GM18907 (cell line): Measurements from ENCODE around the gene TAF1B.
A peak's percentile ranks its signal among the peaks of the same experiment; 100 is the strongest.

Experiments
- ATAC-seq: cut with Tn5 transposase; IDR thresholded peaks from one replicate; pipeline ENCODE4 v1.9.1; 2021; ENCODE audit warnings: mild to moderate bottlenecking, moderate library complexity; ENCODE audit not compliant: unreplicated experiment

The TAF1B gene

GRCh38 chr2:9961013-9961412 is 117.7 kb downstream of the TAF1B start:
- no peak for ATAC-seq

DNA sequence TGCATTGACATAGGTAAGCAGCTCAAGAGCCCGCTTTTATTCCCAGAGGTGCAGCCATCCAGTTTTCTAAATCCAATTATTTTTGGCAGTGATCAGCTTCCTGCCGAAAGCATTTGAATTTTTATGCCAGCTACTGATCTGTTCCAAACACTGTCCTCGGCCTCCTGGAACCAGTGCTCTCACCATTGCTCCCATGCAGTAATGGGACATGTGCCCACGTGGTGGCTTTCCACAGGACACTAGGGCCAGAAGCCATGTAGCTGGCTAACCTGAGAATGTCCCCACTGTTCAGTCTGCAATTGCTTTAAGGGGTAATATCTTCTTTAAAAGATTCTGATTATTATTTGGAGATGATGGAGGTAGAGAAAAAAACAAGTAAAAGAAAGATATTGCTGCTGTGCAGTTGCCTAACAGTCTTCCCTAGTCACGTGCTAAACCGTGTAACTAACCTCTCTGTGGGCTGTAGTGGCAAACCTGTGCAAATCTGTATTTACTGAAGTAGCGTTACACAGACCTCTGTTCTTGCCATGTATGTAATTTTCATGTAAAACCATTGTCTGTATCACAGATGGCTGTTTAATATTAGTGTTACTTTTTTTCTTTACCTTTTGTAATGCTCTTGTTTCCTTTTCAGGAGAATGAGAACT is 121.2 kb downstream of the TAF1B start:
- no peak for ATAC-seq

- ATAC-seq = no peak
Measured at GRCh38 chr2:9965119-9965822, 122.0 kb downstream of the TAF1B start.

DNA sequence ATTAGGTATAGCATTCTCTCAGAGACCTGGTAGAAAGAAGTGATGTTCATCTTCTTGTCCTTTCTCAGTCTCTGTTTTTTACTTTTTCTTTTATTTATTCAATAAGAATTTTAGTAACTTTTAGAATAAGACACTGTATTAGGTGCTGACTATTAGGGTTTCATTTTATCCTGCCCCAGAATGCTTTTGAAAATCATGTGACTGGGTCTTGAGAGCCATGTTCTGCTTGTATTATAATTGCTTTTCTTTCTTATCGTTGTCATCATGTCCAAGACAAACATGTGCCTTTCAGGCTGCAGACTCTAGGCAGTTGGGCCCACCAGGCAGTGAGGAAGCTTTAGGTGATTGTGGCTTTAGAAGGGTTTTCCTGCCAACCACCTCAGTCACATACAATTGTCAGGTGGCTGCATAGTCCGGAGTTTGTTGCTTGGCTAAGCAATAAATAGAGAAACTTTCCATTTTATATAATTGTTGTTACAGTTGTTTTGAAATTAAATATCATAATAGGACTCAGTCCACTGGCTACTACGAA is 123.3 kb downstream of the TAF1B start:
- ATAC-seq = no peak

GRCh38 chr2:9967053-9967775 is 123.9 kb downstream of the TAF1B start:
- peak; percentile 52 for ATAC-seq

DNA sequence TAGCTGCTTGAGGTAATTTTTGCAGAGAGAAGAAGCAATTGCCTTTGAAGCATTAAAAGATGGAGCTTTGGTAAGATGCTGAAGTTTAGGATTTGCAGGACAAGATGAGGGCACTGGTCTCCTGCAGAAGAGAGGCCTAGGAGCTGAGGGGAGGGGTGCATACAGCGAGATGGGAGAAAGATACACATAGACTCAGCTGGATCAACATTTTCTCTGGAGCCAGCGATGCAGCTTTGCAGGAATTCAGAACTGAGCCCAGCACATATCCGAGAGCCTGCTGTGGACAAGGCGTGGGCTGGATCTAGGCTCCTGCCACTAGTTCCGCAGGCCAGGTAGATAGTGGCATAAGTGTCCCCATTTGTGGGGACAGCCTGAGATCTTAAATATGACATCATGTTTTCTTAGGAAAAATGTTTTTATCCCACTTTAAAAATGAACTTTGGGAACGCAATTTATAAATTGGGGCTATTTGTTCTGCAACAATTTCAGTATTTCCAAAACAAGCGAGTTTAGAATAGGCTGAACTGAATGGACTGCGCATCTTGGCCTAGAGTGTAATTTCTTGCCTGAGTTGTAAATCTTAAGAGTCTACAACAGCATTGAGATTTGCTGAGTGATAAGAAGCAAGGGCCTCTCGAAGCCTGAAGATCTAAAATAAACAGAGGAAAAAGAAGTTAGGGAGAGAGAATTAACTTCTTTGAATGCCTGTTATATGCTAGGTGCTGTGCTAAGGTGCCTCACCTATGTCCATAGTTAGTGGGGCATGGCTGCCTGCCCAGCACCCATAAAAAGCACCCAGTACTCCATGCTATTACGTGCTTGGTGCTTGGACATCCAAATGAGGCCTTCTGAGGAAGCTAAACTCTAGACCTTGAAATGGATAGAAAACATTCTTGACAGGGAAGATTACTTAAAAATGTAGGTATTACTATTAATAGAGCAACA is 125.6 kb downstream of the TAF1B start:
- ATAC-seq = no peak

DNA sequence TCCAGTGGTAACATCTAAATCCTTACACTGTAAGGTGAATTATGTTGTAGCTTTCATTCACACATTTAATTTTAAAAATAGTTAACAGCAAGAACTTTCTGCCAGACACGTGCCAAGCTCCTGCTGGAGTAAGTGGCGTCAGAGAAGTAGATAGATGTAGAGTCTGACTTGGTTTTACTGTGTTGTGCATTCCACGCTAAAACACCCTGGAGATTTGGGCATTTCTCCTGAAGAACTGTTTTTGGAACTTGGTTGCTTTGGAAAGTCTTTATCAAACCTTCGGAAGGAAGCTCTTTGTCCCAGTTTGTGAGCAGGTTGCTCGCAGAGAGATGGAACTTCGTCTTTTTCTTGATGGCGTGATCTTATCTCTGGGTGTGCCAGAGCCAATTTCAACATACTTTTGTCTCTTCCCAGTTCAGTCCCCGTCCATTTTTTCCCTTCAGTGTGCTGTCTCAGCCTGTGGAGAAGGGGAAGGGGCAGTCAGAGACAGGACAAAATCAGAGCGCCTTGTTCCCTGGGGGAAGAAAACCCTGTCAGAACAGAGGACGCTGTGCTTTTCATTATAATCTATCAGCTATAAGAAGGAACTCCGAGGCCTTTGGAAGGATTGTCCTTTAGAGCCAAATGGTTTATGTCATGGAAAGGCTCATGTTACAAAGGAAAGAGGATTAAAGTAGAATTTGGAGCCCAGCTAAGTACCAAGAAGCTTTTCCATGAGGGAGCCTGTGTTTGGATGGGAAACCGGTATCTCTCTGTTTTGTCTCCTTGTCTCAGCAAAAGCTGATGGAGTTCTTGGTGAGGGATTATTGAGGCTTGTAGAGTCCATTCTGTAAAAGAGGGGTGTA is 127.1 kb downstream of the TAF1B start:
- no peak for ATAC-seq

GRCh38 chr2:9971105-9971818 is 128.0 kb downstream of the TAF1B start:
- no peak for ATAC-seq

DNA sequence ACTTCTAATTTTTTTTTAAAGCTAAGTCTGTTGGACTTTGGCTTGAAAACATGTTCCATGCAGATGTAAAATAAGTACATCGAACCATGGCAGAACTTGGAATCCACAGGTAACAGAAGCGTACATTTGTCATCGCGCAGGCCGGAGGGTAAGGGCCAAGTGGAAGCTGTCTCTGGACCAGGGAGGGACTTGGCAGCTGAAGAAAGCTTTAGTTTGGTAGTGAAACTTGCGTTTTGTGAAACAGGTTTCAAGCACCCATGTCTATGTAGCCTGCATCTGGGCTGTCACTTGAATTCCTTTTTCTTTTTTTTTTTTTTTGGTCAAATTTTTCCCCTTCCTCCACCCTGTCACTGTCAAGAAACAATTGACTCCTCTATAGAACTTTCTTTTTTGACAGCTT is 128.6 kb downstream of the TAF1B start:
- ATAC-seq = no peak

DNA sequence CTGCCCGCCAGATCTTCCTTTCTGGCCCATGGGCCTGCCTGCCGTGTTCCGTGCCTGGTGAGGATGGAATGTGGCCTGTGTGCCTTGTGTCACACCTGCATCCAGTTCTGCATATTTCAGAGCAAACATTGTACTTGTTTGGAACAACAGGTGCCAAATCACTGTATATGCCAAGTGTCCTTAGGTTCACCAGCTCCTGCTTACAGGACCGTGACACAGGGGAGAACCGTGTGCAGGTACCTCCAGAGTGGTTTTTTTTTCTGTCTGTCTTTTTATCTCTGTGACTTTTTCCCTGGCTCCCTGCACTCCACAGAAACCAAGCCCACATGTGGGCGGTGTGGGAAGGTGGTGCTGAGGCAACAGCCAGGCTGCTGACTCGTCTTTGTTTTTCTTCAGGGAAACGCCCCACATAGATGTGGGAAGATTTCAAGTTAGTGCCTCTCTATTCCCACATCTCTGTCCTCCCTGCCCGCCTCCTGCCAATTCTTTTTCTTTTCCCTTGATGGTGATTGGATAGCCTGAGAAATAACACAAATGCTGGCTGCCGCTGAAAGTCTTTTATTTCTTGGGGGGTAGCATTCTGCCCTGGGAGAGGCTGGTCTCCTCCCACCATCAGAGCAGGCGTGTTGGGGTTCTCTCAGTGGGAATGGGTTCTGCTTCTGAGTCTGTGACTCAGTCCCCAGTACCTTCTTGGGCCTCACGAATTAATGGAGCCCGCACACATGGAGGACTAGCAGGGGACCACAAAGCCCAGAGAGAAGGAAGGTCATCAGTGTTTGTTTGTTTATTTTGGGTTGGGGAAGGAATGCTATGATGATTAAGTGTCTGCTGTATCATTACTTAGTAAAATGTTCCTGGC is 129.6 kb downstream of the TAF1B start:
- ATAC-seq = no peak

DNA sequence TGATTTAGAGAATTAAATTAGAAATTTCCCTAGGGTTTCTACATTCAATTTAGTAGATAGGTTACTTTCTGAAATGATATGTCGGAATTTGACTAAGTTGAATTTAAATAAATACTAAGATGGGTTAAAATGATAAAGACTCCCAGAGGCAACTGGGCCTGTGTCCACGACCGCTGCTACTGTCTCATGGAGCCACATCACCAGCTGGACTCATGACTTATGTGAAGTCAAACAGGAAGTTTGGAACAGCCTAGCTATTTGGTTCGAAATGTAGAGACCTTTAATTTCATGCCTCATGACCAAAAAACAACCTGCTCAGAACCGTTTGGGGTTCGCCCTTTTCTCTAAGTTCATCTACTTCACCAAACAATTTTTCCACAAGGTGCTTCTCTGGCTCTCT is 130.4 kb downstream of the TAF1B start:
- no peak for ATAC-seq

DNA sequence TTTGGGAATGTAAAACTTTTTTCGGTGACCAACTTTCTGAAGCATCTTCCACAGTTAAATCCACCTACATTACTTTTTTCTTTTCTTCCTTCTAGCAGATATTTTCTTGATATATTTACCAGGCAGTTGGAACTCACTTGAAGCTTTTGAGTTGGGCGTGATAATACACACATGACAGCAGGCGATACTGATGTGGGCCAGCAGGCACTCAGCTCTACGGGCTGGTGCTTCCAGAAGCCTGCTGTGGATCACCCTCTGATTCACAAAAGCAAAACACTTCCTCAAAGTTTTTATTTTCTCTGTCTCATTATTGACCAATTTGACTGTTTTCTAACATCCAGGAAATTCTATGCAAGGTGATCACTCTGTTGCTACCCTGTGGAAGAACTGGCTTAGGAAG is 131.1 kb downstream of the TAF1B start:
- ATAC-seq = no peak

GRCh38 chr2:9975328-9975727 is 132.1 kb downstream of the TAF1B start:
- no peak for ATAC-seq

DNA sequence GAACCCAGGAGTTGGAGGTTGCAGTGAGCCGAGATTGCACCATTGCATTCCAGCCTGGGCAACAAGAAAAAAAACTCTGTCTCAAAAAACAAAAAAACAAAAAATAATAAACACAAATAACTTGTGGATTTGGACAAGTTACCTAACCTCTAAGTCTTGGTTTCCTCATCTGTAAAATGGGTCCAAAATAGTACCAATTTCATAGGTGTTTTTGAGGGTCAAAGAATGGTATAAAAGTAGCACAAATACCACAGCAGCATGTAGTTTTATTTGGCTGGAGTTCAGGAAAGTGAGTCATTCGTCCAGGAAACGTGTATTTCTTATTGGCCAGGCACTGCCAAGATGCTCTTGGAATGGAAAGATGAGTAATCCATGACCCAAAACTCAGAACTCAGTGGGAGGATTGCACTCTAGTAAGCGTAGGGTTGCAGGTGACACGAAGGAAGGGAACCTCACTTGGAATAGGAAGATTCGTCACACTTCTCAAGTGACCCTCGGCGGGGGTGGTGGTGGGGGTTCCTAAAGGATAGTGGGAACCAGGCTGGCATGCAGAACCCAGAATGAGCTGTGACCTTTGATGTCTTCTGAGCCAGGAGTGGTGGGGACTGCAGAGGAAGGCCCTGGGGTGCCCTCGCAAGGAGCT is 132.7 kb downstream of the TAF1B start:
- ATAC-seq = no peak

- ATAC-seq = no peak
Measured at GRCh38 chr2:9979977-9980376, 136.7 kb downstream of the TAF1B start.

DNA sequence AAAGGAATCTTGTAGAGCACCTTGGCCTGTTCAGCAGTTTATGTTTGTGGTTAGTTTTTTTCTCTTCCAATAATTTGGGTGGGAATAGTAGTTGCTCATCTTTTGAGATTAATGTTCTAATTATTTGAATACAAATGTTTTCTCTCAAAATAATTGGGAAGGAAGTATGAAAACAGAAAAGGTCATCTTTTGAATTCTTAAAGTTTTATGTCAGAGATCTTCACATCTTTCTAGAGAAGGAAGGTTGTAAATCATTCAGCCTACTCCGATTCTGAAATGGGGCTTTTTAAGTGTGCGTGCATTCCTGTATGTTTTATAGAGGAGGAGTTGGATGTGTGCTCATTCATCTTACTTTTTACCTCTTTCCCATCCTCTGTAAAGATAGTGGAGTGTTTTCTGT is 137.2 kb downstream of the TAF1B start:
- ATAC-seq = no peak

DNA sequence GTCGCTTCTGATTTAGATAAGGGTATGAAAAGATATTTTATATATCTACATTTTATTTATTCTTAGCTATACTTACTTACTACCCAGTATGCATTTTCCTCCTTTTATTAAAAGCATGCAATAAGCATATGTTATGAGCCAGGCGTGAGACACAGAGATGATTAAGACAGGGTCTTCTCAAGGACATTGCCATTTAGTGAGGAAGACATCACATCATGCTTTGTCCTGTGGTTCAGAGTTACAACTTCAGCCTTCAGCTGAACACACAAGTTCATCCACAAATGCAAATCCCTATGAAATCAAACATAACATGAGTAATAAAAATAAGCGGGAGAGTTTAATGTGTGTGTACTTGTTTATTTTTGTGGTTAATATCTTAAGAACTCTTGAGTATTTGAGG is 138.4 kb downstream of the TAF1B start:
- ATAC-seq = no peak

DNA sequence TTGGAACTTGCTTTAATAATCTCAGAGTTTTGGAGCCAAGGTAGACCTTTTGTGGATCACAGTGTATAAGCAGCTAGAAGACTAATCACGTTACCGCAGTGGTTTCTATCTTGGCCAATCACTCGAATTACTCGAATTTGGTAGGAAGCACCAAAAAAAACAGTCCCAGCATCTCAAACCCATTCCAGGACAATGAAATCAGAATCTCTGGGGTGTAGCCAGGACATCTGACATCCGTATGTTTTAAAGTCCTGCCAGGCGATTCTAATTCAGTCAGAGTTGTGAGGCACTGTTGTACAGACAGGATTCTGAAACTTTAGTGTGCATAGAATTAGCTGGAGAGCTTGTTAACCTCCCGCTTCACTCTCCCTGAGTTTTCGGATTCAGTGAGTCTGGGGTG is 139.0 kb downstream of the TAF1B start:
- no peak for ATAC-seq
